Measurements from ENCODE around the gene CHD6. TPM values are rescaled to one million over a fixed set of nuclear protein-coding genes. Genes with fewer than 3 reads are reported as not detected.
A peak's percentile ranks its signal among the peaks of the same experiment; 100 is the strongest.

CHD6 gene
- total and polyA plus RNA-seq, 2 of the 13 experiments (the other 11 are each of a cell fraction or from before 2014, with no cell fraction given), result 14.4 to 52.0 TPM

- TF ChIP-seq ZBTB46 (CRISPR knock-in tag; IDR thresholded peaks at IDR 0.05; ENCODE audit: borderline replicate concordance) (no peak), ZFP37 (CRISPR knock-in tag; IDR thresholded peaks at IDR 0.05; ENCODE audit: borderline replicate concordance) (no peak), ZMAT3 (CRISPR knock-in tag; conservative IDR thresholded peaks at IDR 0.05) (no peak)
Measured at GRCh38 chr20:41373931-41374920, 244.0 kb downstream of the CHD6 start (continued).

GRCh38 chr20:41373251-41373783 is 244.9 kb downstream of the CHD6 start:
- ATAC-seq, result peak; percentile 4; the same call in 1 of the 3 replicates
- WGBS (ENCODE audit: low lambda C conversion rate), result 49% methylated on average over 11 of the region's 11 CpGs
- no peaks in the 10 kb centered on the region for H3K79me2 ChIP-seq (ENCODE audit: insufficient read depth, low read length)
- peaks cover 18% of the 10 kb centered on the region for H3K4me1 ChIP-seq (ENCODE audit: insufficient read depth, low read length)
- H3K4me2 ChIP-seq (ENCODE audit: low read depth, low read length), result no peak overlapping the region
- no peak overlapping the region for H2AFZ ChIP-seq (ENCODE audit: low read length)
- H3K27me3 ChIP-seq (ENCODE audit: control insufficient read depth in 1 of 2, insufficient read depth in 2 of 2, low read length in 2 of 2), result peaks cover 8 to 51% of the 10 kb centered on the region in 2 experiments; a peak in 4 of 5 replicates
- no peak for FAIRE-seq
- H3K4me3 ChIP-seq (replicated peaks in 1 of 3; ENCODE audit: insufficient read depth in 1 of 3, low read depth in 2 of 3, low read length in 3 of 3), result no peak overlapping the region
- in situ Hi-C loops (cut with HindIII; ENCODE audit: extremely low pct_ligation_motif_present, low pct_unique_long_range_greater_than_20kb), result no loop called here
- no peaks in the 10 kb centered on the region for H3K36me3 ChIP-seq (replicated peaks in 1 of 2; ENCODE audit: control insufficient read depth in 1 of 2, insufficient read depth in 2 of 2, low read length in 2 of 2)
- no TSS peak for BruUV-seq (replicated peaks)
- CTCF ChIA-PET (ENCODE audit: low intra/inter-chr PET ratio, low total read pairs), result no interaction called here
- H3K27ac ChIP-seq (ENCODE audit: extremely low read length, insufficient read depth, low read length), result no peak overlapping the region
- intact Hi-C loops (cut with micrococcal nuclease; ENCODE audit: unreplicated experiment), result no loop called here
- no peaks in the 10 kb centered on the region for H4K20me1 ChIP-seq (ENCODE audit: insufficient read depth, low read length)
- POLR2A ChIA-PET, result no interaction called here
- DNase-seq (ENCODE audit: low spot score), result no peak
- H3K9me3 ChIP-seq (ENCODE audit: low read length), result no peaks in the 10 kb centered on the region
- no peak overlapping the region for H3K9ac ChIP-seq (ENCODE audit: insufficient read depth, low read depth, low read length)
- TF ChIP-seq TMF1 (CRISPR knock-in tag; IDR thresholded peaks at IDR 0.05; ENCODE audit: low read depth) (no peak), HNRNPLL (IDR thresholded peaks at IDR 0.05; ENCODE audit: low read depth, low read length, poor library complexity, severe bottlenecking) (no peak), ZNF18 (CRISPR knock-in tag; IDR thresholded peaks at IDR 0.05; ENCODE audit: insufficient replicate concordance) (no peak), HNRNPK (IDR thresholded peaks at IDR 0.05; ENCODE audit: low read depth, low read length, poor library complexity, severe bottlenecking) (no peak), RFXAP (CRISPR knock-in tag; IDR thresholded peaks at IDR 0.05; ENCODE audit: borderline replicate concordance) (no peak), ZBTB4 (CRISPR knock-in tag; IDR thresholded peaks at IDR 0.05; ENCODE audit: borderline replicate concordance) (no peak), ZBTB49 (CRISPR knock-in tag; IDR thresholded peaks at IDR 0.05; ENCODE audit: borderline replicate concordance) (no peak)

All from HepG2 (cell line).